ENCODE data around the gene C1QTNF8.

C1QTNF8 gene

DNA sequence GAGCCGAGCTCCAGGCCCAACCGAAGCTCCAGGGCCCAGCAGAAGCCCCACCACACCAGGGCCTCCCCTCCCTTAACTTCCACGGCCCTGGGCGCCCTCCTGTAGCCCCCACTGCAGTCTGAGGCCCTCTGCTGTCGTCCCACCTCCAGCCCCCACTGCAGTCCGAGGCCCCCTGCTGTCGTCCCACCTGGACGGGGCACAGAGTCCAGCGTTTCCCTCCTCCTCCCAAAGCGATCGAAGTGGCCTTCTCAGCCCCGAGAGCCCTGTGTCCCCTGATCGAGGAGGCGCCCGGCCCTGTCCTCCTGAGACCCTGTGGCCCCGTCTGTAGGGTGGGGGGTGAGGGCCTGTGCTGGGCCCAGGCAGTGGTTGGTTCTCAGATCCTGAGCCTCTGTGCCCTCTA is 31.1 kb upstream of the C1QTNF8 start:
- DNase-seq, result no peak

DNA sequence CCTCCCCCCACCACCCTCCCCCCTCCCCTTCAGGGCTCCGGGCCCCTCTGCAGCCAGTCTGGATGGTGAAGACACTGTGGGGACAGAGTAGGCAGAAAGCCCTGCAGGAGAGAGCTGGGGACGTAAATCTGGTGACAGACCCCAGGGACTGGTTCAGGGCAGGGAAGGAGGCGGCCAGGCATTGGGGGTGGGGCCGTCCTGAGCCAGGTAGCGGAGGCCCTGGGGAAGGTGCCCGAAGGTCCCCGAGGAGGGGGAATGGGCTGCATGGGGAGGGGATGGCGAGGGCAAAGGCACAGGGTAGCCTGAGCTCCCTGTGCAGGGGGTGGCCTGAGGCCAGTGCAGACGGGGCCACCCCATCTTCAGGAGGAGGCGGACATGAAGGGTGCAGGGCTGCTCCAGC is 30.5 kb upstream of the C1QTNF8 start:
- no peak for DNase-seq

DNA sequence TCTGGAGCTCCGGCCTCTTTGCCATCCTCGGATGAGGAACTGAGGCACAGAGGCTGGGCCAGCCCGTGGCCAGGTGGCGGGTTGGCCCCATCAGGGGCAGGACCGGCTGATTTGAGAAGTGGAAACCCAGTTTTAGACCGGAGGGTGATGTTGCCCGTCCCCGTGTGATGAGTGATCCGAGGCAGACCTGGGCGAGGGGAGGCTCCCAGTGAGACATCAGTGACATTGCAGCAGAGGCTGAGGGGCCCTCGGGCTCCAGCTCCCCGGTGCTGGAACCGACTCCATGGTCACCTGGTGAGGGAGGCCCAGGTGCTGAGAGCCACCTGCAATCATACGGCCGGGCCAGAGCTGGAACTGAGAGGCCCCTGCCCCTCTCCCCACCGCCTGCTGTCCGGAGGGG is 30.0 kb upstream of the C1QTNF8 start:
- no peak for DNase-seq

DNA sequence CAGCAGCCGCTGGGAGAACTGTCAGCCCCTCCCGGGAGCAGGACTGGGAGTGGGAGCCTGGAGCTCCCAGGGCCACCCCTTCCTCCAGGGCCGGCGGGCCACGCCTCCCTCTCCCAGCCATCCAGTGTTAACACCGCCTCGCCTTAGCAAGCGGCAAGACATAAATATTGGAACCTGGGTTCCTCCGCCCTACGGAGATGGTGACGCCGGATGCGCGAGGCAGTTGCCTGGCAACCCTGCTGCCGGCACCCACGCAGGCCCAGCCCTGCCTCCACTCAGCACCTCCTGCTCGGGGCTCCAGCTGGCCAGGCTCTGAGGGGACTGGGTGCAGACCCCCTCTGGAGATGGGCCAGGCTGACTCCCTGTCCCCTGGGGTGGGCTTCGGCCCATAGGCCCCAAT is 29.4 kb upstream of the C1QTNF8 start:
- DNase-seq, result peak in 1 of 2 donors; percentile 7

DNA sequence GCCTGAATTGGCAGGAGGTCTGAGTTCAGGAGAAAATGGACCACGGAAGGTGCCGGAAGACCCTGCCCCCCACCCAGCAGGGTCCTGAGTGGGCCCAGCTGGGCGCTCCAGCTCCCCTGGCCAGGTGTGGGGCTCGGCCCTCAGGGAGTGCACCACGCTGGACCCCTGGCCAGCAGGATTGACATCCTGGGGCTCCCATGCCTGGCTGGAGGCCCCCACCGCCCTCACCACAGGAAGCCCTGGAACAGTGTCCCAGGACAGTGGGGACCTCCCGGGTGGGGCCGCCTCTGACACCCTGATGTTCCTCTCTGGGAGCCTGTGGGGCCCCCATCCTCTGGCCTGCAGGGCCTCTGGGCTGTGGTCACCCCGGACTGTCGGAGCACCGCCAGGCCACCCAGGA is 28.8 kb upstream of the C1QTNF8 start:
- no peak for DNase-seq

DNA sequence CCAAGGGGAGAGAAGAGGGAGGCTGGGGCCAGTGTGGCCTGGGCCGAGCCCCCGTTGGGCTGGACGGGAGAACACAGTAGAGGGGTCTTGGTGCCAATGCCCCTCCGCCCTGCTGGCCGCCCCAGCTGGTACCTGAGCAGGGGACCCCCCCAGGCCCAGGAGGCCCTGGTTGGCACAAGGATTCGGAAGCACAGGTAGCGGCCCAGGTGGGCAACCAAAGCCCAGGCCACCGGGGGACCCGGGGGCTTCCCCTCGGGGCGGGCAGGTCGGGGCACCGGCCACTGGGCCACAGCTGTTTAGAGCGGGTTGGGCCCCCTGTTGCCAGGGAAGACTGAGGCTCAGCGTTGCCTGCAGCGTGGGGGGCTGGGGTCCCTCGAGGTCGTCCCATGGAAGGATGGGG is 28.2 kb upstream of the C1QTNF8 start:
- no peak for DNase-seq

DNA sequence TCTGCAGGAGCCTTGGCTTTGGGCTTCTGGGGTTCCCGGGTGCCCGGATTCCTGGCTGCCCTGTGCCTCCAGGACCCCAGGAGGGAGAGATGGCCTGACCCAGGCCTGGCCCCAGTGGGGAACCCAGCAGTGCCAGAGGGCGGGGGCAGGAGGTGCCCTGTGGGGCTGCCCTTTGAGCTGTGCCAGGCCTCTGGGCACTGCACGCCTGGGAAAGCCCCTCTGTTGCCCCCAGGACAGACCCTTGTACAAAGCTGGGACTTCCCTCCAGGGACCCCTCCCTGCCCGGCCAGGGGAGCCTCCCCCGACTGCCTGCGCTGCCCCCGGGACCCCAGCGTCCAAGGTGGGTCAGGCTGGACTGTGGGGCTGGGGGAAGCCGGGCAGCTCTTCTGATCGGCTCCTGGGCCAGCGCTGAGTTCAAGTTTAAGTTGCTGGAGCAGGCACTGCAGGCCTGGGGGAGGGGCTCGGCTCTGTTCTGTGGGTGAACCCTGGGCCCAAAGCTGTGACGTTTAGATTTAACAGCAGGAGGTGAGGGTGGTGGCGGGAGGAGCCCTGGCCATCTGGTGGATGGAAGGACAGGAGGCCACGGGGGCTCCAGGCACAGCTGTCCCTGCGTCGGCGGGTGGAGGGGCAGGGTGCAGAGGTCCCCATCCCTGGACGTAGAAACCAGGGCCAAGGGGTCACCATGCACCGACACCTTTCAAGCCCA is 27.6 kb upstream of the C1QTNF8 start:
- DNase-seq, result no peak

DNA sequence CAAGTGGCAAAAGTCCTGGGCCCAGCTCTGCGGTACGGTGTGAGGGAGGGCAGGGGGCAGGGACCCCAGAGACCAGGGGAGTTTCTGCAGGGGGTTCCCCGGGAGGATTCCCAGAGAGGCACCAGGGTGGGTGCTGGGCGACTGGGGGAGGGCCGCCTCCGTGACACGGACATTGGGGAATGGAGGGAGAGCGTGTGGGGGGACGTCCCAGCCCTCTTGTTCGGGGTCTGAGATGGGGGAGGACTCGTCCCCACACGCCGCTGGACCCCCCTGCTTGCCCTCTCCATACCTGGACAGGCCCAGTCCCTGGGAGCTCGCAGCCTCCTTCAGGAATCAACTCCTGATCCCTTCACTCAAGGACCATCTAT is 26.3 kb upstream of the C1QTNF8 start:
- DNase-seq, result no peak

DNA sequence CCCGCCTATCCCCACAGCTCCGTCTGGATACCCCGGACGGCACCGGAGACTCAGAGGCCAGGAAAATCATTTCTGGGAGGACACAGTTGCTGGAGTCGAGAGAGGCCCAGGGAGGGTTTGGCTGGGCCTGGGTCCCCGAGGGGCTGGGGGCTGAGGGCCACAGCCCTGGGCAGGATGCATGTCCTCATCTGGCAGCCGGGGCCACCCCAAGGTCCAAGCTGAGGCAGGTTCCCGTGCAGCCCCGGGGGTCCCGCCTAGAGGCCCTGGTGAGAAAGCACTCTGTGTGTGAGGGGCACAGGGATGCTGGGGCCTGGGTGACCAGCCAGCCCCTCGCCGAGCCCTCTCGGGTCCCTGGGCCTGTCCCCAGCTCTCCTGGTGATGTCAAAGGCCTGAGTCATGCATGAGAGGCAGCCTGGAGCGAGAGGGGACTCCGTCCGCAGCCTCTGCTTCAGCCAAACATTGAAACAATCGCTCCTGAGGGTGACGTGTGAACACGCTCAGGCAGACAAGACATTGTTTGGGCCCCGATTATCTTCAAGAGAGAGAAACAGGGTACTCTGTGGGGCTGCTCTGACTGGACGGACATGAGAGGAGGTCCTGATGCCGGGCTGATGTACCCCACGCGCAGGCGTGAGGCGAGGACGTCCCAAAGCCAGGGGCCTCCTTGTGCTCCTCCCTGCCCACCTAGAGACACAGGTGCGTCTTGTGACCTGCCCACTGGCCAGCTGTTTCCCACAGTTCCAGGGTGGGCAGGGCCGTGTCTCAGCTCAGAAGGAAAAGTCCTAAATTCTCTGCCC is 25.8 kb upstream of the C1QTNF8 start:
- DNase-seq, result no peak

DNA sequence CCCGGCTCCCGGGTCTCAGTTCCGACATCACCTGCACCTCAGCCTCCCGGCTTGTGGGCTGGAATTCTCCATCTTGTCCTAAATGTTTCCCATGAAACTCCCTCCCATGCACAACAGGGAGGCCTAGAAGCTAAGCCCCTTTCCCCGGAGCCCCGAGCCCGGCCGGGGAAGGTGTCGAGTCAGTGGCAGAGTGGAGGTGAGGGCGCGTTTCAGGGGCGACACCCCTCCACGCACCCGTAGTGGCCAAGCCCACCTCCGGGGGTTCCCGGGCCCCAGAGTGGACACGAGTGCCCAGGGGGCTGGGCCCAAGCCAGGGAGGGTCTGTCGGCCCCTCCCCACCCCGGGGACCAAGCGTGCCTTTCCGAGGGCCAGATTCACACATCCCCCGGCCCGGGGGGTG is 25.0 kb upstream of the C1QTNF8 start:
- no peak for DNase-seq

DNA sequence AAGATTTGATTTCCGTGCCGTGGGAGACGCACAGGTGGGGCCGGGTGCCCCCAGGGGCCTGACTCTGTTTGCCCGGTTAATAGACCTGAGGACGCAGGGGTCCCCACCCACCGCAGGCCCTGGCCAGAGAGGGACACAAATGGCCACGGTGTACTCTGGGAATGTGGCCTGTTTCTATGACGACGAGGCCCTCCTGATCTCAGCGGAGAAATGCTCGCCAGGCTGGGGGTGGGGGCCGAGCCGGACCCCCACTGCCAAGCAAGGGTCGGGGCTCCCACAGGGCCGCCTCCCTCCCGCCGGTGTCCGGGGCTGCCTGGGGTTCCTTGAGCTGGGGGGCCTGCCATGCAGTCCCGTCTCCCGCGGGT is 24.5 kb upstream of the C1QTNF8 start:
- DNase-seq, result no peak

DNA sequence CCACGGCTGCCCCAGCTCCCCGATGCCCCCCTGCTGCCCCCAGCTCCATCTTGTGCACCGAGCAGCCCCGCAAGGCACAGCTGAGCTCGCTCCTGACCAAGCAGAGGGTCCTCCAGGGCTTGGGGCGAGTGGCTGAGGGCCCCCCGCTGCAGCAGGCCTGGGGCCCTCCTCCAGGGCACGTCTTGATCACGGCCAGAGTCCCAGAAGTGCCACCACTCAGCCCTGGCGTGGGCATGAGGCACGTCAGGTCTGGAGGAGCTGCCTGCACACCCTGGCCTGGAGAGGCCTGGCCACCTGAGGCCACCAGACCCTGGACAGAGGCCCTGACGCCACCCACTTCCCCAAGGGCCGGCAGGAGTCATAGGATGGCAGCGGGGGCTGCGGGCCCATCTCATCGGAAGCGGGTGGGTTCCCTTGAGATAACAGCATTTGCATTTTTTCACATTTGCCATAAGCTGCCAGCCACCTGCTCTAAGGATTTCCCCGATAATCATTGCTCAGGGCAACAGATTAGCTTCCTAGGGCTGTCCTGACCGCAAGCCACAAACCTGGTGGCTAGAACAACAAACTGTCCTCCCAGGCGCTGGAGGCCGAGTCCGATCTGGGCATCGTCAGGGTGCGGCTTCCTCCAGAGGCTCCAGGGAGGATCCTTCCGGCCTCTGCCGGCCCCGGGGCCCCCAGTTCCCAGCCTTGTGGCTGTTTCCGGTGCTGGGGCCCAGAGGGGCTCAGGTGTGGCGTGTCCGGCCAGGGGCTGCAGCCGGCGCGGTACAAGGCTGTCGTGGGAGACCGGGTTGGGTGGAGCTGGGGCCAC is 23.9 kb upstream of the C1QTNF8 start:
- no peak for DNase-seq

DNA sequence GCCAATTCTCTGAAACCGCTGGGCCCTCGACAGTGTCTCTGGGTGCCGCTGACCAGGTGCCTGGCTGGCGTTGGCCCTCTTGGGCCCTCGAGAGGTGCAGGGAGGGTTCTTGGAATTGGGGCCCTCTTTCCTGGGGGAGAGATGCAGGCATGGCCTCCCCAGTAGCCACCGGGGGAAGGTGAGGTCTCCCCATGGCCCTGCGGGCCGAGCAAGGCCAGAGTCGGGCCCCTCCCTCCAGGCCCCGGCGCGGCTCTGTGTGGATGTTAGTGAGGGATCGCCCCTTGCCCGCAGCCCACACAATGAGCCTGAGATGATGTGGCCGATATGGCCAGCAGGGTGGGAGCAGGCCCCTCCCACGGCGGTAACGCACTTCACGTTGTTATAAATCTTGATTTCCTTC is 23.1 kb upstream of the C1QTNF8 start:
- no peak for DNase-seq

DNA sequence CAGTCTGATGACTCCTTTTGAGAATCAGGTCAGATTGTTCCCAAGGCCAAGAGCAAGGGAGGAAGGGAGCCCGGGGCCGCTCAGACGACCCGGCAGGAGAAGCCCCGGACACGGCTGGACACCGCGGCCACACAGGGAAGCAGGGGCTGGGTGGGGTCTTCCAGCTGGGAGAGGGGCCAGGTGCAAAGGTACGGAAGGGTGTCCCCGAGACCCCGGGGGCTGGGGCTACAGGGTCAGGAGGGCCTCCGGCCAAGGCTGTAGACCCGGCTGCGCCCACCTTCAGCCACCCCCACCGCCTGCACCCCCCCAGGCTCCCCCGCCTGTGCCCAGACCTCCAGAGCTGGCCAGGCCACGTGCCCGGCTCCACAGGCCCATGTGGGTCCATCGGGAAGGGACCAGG is 21.9 kb upstream of the C1QTNF8 start:
- no peak for DNase-seq

DNA sequence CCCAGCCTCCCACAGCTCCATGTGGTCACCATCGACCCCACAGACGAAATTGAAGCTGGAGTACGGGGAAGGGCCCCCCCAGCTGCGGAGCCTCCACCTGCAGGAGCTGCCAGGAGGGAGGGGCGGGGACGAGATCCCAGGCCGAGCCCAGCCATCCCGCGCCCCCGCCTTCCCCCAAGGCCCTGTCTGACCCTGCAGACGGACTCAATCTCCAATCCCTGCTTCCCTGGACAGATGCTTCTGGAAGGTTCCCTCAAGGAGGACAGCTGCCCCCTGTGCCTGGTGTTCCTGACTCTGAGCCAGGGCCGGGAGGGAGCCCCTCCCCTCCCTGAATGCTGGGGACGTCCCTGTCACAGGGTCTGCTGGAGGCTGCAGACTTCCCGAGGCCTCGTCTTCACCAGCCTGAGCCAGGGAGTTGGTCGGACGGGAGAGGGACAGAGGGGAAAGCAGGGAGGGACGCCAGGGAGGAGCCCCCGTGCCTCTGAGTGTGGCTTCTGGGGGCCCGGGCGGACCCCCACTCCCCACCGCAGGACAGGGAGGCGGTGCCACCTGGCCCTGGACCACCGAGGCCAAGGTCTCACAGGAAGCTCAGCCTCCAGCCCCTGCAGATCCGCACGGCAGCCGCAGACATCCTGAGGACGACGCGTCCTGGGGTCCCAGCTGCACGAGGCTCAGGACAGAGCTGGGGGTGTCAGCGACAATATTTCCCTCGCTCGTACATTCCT is 21.3 kb upstream of the C1QTNF8 start:
- DNase-seq, result no peak

DNA sequence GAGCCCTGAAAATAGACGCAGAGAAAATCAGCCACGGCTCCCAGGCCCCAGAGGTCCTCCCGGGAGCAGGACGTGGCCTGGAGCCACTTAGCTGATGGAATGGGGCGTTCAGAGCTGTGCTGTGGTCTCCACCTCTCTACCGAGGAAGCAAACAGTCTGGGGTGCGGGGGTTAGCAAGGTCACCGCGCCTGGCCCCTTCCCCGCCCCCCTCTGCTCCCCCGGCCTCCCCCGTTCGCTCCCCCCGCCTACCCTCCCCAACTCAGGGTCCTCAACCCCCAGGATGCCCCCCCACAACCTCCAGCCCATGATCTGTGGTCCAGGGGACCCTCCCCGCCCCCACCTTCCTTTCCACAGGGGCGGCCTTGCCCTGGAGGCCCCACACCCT is 20.6 kb upstream of the C1QTNF8 start:
- no peak for DNase-seq

DNA sequence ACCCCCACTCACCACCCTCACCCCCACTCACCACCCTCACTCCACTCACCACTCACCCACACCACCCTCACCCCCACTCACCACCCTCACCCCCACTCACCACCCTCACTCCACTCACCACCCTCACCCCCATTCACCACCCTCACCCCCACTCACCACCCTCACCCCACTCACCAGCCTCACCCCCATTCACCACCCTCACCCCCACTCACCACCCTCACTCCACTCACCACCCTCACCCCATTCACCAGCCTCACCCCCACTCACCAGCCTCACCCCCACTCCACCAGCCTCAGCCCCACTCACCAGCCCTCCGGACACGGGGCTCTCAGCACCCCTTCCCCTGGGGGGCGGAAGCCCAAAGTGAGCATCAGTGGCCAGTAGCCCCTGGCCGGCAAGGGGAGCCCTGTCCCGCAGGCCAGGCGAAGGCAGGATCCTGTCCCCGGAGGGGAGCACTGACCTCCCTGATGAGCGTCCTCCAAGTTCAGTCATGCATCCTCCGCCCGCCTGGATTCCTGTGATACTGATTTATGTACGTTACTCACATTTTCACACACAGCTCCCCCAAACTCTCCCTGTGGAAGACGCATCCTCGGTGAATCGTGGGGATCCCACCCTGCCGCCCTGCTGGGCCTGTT is 18.0 kb upstream of the C1QTNF8 start:
- DNase-seq, result no peak

DNA sequence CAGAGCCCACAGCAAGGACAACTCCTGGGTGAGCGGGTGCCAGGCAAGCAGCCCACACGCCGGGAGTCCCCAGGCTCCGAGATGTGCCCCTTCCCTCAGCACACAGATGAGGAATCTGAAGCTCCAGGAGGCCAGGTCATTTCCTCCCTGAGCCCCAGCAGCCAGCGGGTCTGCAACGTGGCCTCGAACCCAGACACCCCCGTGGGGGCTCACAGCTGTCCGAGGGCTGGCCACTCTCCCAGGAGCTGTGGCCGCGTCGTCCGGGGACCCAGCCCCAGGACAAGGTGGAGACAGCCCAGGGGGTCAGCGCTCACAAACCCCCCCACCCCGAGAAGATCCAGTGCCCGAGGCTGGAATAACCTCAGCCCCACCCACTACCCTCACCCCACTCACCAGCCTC is 17.4 kb upstream of the C1QTNF8 start:
- DNase-seq, result no peak

DNA sequence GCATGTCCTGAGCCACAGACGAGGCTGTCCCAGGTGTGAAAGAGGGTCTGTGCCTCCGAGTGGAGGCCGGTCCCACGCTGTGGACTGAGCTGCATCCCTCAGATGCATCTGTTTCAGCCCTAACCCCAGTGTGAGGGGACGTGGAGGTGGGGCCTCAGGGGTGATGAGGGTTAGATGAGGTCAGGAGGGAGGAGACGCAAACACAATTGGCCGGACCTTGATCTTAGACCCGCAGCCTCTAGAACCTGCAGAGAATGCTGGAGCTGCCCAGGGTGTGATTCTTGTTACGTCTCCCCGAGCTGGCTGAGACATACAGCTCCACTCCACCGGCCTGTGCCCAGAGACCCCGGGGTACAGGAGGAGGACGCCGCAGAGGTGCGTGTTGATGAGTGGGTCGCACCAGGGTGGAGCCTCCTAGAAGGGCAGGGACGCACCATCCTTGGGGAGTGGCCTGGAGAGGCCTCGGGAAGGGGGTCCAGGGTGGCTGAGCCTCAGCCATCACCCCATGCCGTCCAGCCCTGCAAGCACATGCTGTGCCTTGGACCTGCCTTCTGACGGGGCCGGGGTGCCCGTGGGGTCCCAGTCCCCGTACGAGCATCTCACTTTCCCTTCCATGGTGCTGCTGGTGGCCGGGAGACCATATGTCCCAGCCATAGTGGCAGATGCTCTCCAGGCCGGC is 16.6 kb upstream of the C1QTNF8 start:
- no peak for DNase-seq

DNA sequence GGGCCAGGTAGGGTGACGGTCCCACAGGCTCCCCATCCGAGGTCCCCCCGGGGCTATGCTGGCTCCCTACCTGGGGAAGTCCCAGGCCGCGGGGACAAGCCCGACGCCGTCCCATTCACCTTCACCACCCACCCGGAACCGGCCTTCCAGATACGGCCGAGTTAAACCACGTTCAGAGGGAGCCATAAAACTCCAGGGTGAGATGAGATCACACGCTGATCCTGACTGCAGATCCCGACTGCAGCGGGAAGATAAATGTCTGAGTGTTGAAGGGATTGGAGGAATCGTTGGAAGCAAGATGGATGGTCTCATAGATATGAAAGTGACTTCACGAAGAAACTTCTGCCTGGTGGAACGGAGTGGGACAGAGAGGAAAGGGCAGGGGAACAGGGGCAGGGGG is 13.6 kb upstream of the C1QTNF8 start:
- no peak for DNase-seq

DNA sequence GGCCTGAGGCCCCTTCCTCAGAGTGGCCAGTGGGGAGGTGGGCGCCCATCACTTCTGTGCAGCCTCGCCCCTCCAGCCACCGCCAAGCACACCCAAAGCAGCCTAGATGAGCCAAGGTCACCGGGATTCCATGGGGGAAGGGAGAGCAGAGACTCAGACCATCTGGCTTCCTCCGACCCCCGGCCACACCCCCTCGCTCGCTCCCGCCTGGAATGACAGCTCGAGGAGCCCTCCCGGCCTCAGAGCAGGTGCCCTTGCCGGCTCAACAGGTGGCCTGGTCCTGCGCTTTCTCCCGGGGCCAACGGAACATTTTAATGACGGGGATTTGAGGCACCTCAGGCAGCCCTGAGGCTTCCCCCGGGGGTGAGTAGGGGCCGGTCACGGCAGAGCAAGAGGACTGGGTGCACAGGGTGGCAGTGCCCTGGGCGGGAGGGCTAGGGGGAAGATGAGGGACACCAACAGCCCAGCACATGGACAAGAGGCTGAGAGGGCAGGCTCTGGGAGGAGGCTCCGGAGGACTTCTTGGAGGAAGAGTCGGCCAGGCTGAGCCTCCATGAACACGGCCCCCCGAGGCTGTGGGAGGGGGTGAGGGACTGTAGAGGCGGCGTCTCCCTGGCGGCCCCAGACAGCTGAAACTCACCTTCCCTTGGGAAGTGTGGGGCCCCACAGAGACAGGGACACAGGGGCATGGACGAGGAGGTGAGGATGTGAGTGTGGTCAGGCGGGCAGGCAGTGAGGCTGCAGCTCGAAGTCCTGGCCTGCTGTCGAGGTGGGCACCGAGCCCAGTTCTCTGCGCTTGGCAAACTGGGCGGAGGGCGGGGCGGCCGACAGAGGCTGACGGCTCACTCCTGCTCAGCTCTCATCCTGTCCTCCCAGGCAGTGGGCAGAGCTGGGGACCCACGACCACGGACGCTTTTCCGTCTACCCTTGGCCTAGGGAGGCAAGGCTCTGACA is 12.5 kb upstream of the C1QTNF8 start:
- no peak for DNase-seq

Data from CD4-positive, alpha-beta T cell treated with Interleukin-4 for 1 hour (primary cell).